IPS-20b (cell line): ENCODE results near the gene XPO1.

Experiments used
- H3K27ac ChIP-seq: one replicate; pipeline ENCODE4 v1.5.1; 2013; ENCODE audit warnings: low read length
- H3K27me3 ChIP-seq: 2 replicates; pipeline ENCODE4 v1.6.1; 2013; ENCODE audit warnings: mild to moderate bottlenecking, low read length, inconsistent platforms; ENCODE audit not compliant: insufficient read depth
- H3K36me3 ChIP-seq: 2 replicates; pipeline ENCODE4 v1.6.1; 2013; ENCODE audit warnings: low read depth, mild to moderate bottlenecking, inconsistent platforms, low read length, moderate library complexity; ENCODE audit not compliant: insufficient read depth
- H3K4me1 ChIP-seq: 2 replicates; pipeline ENCODE4 v1.6.1; 2013; ENCODE audit warnings: mild to moderate bottlenecking, control low read depth, inconsistent platforms, low read length, moderate library complexity; ENCODE audit not compliant: insufficient read depth
- H3K4me3 ChIP-seq: 2 replicates; pipeline ENCODE4 v1.5.1; 2013; ENCODE audit warnings: mild to moderate bottlenecking, low read length, inconsistent platforms
- H3K9ac ChIP-seq: 2 replicates; pipeline ENCODE4 v1.6.1; 2013; ENCODE audit warnings: low read depth, mild to moderate bottlenecking, inconsistent platforms, low read length, moderate library complexity
- H3K9me3 ChIP-seq: 2 replicates; pipeline ENCODE4 v1.6.1; 2013; ENCODE audit warnings: mild to moderate bottlenecking, low read depth, low read length, inconsistent platforms; ENCODE audit not compliant: insufficient read depth

XPO1 gene

GRCh38 chr2:61439241-61440002 lies 98.7 kb downstream of the XPO1 start:
- Histone ChIP-seq H3K36me3 (no peaks in the 10 kb centered on the region), H3K27me3 (no peaks in the 10 kb centered on the region), H3K4me3 (no peak overlapping the region), H3K9ac (no peak overlapping the region), H3K4me1 (no peaks in the 10 kb centered on the region; the same call in 1 of the 2 replicates), H3K9me3 (no peaks in the 10 kb centered on the region), H3K27ac (no peak overlapping the region)

GRCh38 chr2:61438670-61439069 lies 99.5 kb downstream of the XPO1 start:
- H3K4me3 ChIP-seq, result no peak overlapping the region
- no peak overlapping the region for H3K9ac ChIP-seq
- H3K36me3 ChIP-seq, result no peaks in the 10 kb centered on the region
- H3K27ac ChIP-seq, result no peak overlapping the region
- H3K27me3 ChIP-seq, result no peaks in the 10 kb centered on the region
- H3K4me1 ChIP-seq, result no peaks in the 10 kb centered on the region; the same call in 1 of the 2 replicates
- no peaks in the 10 kb centered on the region for H3K9me3 ChIP-seq

GRCh38 chr2:61437170-61437569 lies 101.0 kb downstream of the XPO1 start:
- no peaks in the 10 kb centered on the region for H3K9me3 ChIP-seq
- no peaks in the 10 kb centered on the region for H3K27me3 ChIP-seq
- H3K27ac ChIP-seq, result no peak overlapping the region
- H3K4me1 ChIP-seq, result no peaks in the 10 kb centered on the region; the same call in 1 of the 2 replicates
- H3K36me3 ChIP-seq, result no peaks in the 10 kb centered on the region
- H3K9ac ChIP-seq, result no peak overlapping the region
- H3K4me3 ChIP-seq, result no peak overlapping the region

GRCh38 chr2:61436092-61436491 lies 102.1 kb downstream of the XPO1 start:
- Histone ChIP-seq H3K36me3 (no peaks in the 10 kb centered on the region), H3K9ac (no peak overlapping the region), H3K27ac (no peak overlapping the region), H3K27me3 (no peaks in the 10 kb centered on the region), H3K9me3 (no peaks in the 10 kb centered on the region), H3K4me1 (no peaks in the 10 kb centered on the region; the same call in 1 of the 2 replicates), H3K4me3 (no peak overlapping the region)

GRCh38 chr2:61435291-61435690 lies 102.9 kb downstream of the XPO1 start:
- no peak overlapping the region for H3K4me3 ChIP-seq
- no peaks in the 10 kb centered on the region for H3K9me3 ChIP-seq
- no peaks in the 10 kb centered on the region for H3K27me3 ChIP-seq
- H3K4me1 ChIP-seq, result no peaks in the 10 kb centered on the region; the same call in 1 of the 2 replicates
- no peaks in the 10 kb centered on the region for H3K36me3 ChIP-seq
- H3K27ac ChIP-seq, result no peak overlapping the region
- H3K9ac ChIP-seq, result no peak overlapping the region

- Histone ChIP-seq H3K4me3 (no peak overlapping the region), H3K4me1 (no peaks in the 10 kb centered on the region; the same call in 1 of the 2 replicates), H3K9ac (no peak overlapping the region), H3K9me3 (no peaks in the 10 kb centered on the region), H3K36me3 (no peaks in the 10 kb centered on the region), H3K27ac (no peak overlapping the region), H3K27me3 (no peaks in the 10 kb centered on the region)
Measured at GRCh38 chr2:61434314-61434713, 103.8 kb downstream of the XPO1 start.

- no peak overlapping the region for H3K9ac ChIP-seq
- H3K36me3 ChIP-seq, result no peaks in the 10 kb centered on the region
- peaks cover 1% of the 10 kb centered on the region; the same call in 1 of the 2 replicates for H3K4me1 ChIP-seq
Measured at GRCh38 chr2:61433606-61434005, 104.5 kb downstream of the XPO1 start.

GRCh38 chr2:61432990-61433389 lies 105.2 kb downstream of the XPO1 start:
- H3K36me3 ChIP-seq, result no peaks in the 10 kb centered on the region
- no peak overlapping the region for H3K27ac ChIP-seq
- no peak overlapping the region for H3K4me3 ChIP-seq
- no peak overlapping the region for H3K9ac ChIP-seq
- no peaks in the 10 kb centered on the region for H3K27me3 ChIP-seq
- H3K4me1 ChIP-seq, result peaks cover 6% of the 10 kb centered on the region
- no peaks in the 10 kb centered on the region for H3K9me3 ChIP-seq

More at GRCh38 chr2:61433606-61434005, 104.5 kb downstream of the XPO1 start:
- H3K27ac ChIP-seq, result no peak overlapping the region
- H3K27me3 ChIP-seq, result no peaks in the 10 kb centered on the region
- H3K4me3 ChIP-seq, result no peak overlapping the region
- no peaks in the 10 kb centered on the region for H3K9me3 ChIP-seq

- Histone ChIP-seq H3K9ac (no peak overlapping the region), H3K4me1 (peaks cover 6% of the 10 kb centered on the region), H3K27me3 (no peaks in the 10 kb centered on the region), H3K4me3 (no peak overlapping the region), H3K27ac (no peak overlapping the region), H3K9me3 (no peaks in the 10 kb centered on the region), H3K36me3 (no peaks in the 10 kb centered on the region)
Measured at GRCh38 chr2:61431345-61431744, 106.8 kb downstream of the XPO1 start.
